ENCODE measurements around the gene PPIA. TPM values are rescaled to one million over a fixed set of nuclear protein-coding genes. Genes with fewer than 3 reads are reported as not detected.

Gene PPIA
- polyA plus RNA-seq, 1 donor from 2014 or later, result 2,769 TPM

- no peak overlapping the region for H3K9ac ChIP-seq (ENCODE audit: low read length)
- no peak overlapping the region for H3K4me3 ChIP-seq (ENCODE audit: low read length)
- TF ChIP-seq CTCF (IDR thresholded peaks at IDR 0.05; ENCODE audit: poor library complexity, severe bottlenecking) (no peak), SMC3 (conservative IDR thresholded peaks at IDR 0.05; ENCODE audit: poor library complexity) (no peak), RAD21 (conservative IDR thresholded peaks at IDR 0.05) (no peak), MXI1 (conservative IDR thresholded peaks at IDR 0.05; ENCODE audit: poor library complexity, severe bottlenecking) (no peak), POLR2AphosphoS5 (IDR thresholded peaks at IDR 0.05) (no peak), EZH2 (IDR thresholded peaks at IDR 0.05; ENCODE audit: borderline replicate concordance, insufficient read depth, low read length, poor library complexity, severe bottlenecking) (no peak), REST (IDR thresholded peaks at IDR 0.05; ENCODE audit: borderline replicate concordance) (no peak), EP300 (conservative IDR thresholded peaks at IDR 0.05; ENCODE audit: poor library complexity, severe bottlenecking) (no peak), TAF1 (IDR thresholded peaks at IDR 0.05; ENCODE audit: low read depth) (no peak)
- no peaks in the 10 kb centered on the region for H3K27me3 ChIP-seq (ENCODE audit: insufficient read depth, low read depth, low read length)
- no peaks in the 10 kb centered on the region for H3K9me3 ChIP-seq (ENCODE audit: low read length)
- H3K4me2 ChIP-seq (ENCODE audit: low read length), result no peak overlapping the region
- no peaks in the 10 kb centered on the region for H3K36me3 ChIP-seq (ENCODE audit: insufficient read depth, low read length)
- no peak overlapping the region for H2AFZ ChIP-seq (ENCODE audit: low read depth, low read length)
- no peaks in the 10 kb centered on the region for H4K20me1 ChIP-seq (ENCODE audit: insufficient read depth)
- no peak overlapping the region for H3K27ac ChIP-seq (ENCODE audit: low read length)
- no peaks in the 10 kb centered on the region for H3K79me2 ChIP-seq (replicated peaks; ENCODE audit: insufficient read depth, low read length)
- H3F3A ChIP-seq (ENCODE audit: insufficient read depth, low read length, poor library complexity, severe bottlenecking), result no peaks in the 10 kb centered on the region
- no peaks in the 10 kb centered on the region for H3K9me2 ChIP-seq (ENCODE audit: insufficient read depth, low read length)
Observed at GRCh38 chr7:44769376-44769775, 27.1 kb upstream of the PPIA start.

GRCh38 chr7:44769776-44770294 is 26.6 kb upstream of the PPIA start:
- Histone ChIP-seq H3K9me2 (ENCODE audit: insufficient read depth, low read length) (no peaks in the 10 kb centered on the region), H3K9ac (ENCODE audit: low read length) (no peak overlapping the region), H3K27me3 (ENCODE audit: insufficient read depth, low read depth, low read length) (no peaks in the 10 kb centered on the region), H3K36me3 (ENCODE audit: insufficient read depth, low read length) (no peaks in the 10 kb centered on the region), H3F3A (ENCODE audit: insufficient read depth, low read length, poor library complexity, severe bottlenecking) (no peaks in the 10 kb centered on the region), H3K4me2 (ENCODE audit: low read length) (no peak overlapping the region), H4K20me1 (ENCODE audit: insufficient read depth) (no peaks in the 10 kb centered on the region), H2AFZ (ENCODE audit: low read depth, low read length) (no peak overlapping the region), H3K27ac (ENCODE audit: low read length) (no peak overlapping the region), H3K9me3 (ENCODE audit: low read length) (no peaks in the 10 kb centered on the region), H3K79me2 (replicated peaks; ENCODE audit: insufficient read depth, low read length) (no peaks in the 10 kb centered on the region), H3K4me3 (ENCODE audit: low read length) (no peak overlapping the region)
- TF ChIP-seq TAF1 (IDR thresholded peaks at IDR 0.05; ENCODE audit: low read depth) (no peak), MXI1 (conservative IDR thresholded peaks at IDR 0.05; ENCODE audit: poor library complexity, severe bottlenecking) (no peak), EP300 (conservative IDR thresholded peaks at IDR 0.05; ENCODE audit: poor library complexity, severe bottlenecking) (no peak), RAD21 (conservative IDR thresholded peaks at IDR 0.05) (no peak), EZH2 (IDR thresholded peaks at IDR 0.05; ENCODE audit: borderline replicate concordance, insufficient read depth, low read length, poor library complexity, severe bottlenecking) (no peak), POLR2AphosphoS5 (IDR thresholded peaks at IDR 0.05) (no peak), REST (IDR thresholded peaks at IDR 0.05; ENCODE audit: borderline replicate concordance) (no peak)

Measured in neural cell (in vitro differentiated cells).